Measurements from ENCODE around the gene TMEM170A. TPM values are rescaled to one million over a fixed set of nuclear protein-coding genes. Genes with fewer than 3 reads are reported as not detected.
"Not testable (repeated sequence)": the region's sequence is repeated elsewhere in the genome, so short reads cannot be mapped to it uniquely, and the experiment has no call there.

Gene TMEM170A
- total and polyA plus RNA-seq, 8 donors: 4.3 to 12.6 (median 8.6) TPM

GRCh38 chr16:75456971-75457370 is 7.5 kb downstream of the TMEM170A start:
- Histone ChIP-seq H3K27ac (no peak overlapping the region), H3K4me3 (no peak overlapping the region), H3K36me3 (no peaks in the 10 kb centered on the region), H3K4me1 (peaks cover 20 to 28% (median 22%) of the 10 kb centered on the region in 3 donors), H3K27me3 (no peaks in the 10 kb centered on the region), H3K9me3 (no peaks in the 10 kb centered on the region)
- TF ChIP-seq CTCF (IDR thresholded peaks at IDR 0.05): no peak
- ATAC-seq (peak in 1 of 4 donors; percentile 36), DNase-seq (no peak), FAIRE-seq (no peak)
- WGBS, 2 donors: 21 to 25% methylated on average over 1 of the region's 1 CpG
- intact Hi-C loops (cut with DNase I): no loop called here

- ATAC-seq; H3K27me3 ChIP-seq; H3K9me3 ChIP-seq; H3K36me3 ChIP-seq; intact Hi-C loops (cut with DNase I); H3K4me3 ChIP-seq; FAIRE-seq; H3K27ac ChIP-seq; DNase-seq: not testable (repeated sequence)
- 96 to 98% methylated on average over 4 of the region's 4 CpGs for WGBS, 2 donors
- peaks cover 19 to 23% (median 20%) of the 10 kb centered on the region in 3 donors for H3K4me1 ChIP-seq
Measured at GRCh38 chr16:75456486-75456885, 8.0 kb downstream of the TMEM170A start.

GRCh38 chr16:75455677-75456076 is 8.8 kb downstream of the TMEM170A start:
- Histone ChIP-seq H3K9me3 (no peaks in the 10 kb centered on the region), H3K27me3 (no peaks in the 10 kb centered on the region), H3K27ac (no peak overlapping the region), H3K4me3 (no peak overlapping the region), H3K4me1 (peaks cover 14 to 15% (median 15%) of the 10 kb centered on the region in 3 donors), H3K36me3 (no peaks in the 10 kb centered on the region)
- TF ChIP-seq CTCF (IDR thresholded peaks at IDR 0.05): no peak
- ATAC-seq (no peak), DNase-seq (no peak), FAIRE-seq (no peak)
- WGBS, 2 donors: 84 to 87% methylated on average over 5 of the region's 5 CpGs
- intact Hi-C loops (cut with DNase I): no loop called here

GRCh38 chr16:75452464-75453190 is 11.9 kb downstream of the TMEM170A start:
- DNase-seq: no peak
- no peak for FAIRE-seq
- peaks cover 10 to 14% (median 14%) of the 10 kb centered on the region in 3 donors for H3K4me1 ChIP-seq
- peak; percentile 80 to 94 (median 84) for ATAC-seq
- H3K27me3 ChIP-seq: no peaks in the 10 kb centered on the region
- H3K9me3 ChIP-seq: no peaks in the 10 kb centered on the region
- WGBS, 2 donors: 53 to 57% methylated on average over 12 of the region's 12 CpGs
- no peaks in the 10 kb centered on the region for H3K36me3 ChIP-seq
- no peak overlapping the region for H3K27ac ChIP-seq
- TF ChIP-seq CTCF (IDR thresholded peaks at IDR 0.05): no peak
- intact Hi-C loops (cut with DNase I): no loop called here
- no peak overlapping the region for H3K4me3 ChIP-seq

GRCh38 chr16:75446416-75446815 is 18.1 kb downstream of the TMEM170A start:
- no peak overlapping the region for H3K27ac ChIP-seq
- FAIRE-seq (no peak), DNase-seq (no peak), ATAC-seq (no peak)
- no peak for TF ChIP-seq CTCF (IDR thresholded peaks at IDR 0.05)
- no peaks in the 10 kb centered on the region for H3K9me3 ChIP-seq
- intact Hi-C loops (cut with DNase I): no loop called here
- no peaks in the 10 kb centered on the region for H3K27me3 ChIP-seq
- peaks cover 0 to 7% (median 0%) of the 10 kb centered on the region in 3 donors for H3K4me1 ChIP-seq
- no peaks in the 10 kb centered on the region for H3K36me3 ChIP-seq
- no peak overlapping the region for H3K4me3 ChIP-seq
